ENCODE results near the gene TUT7. TPM values are rescaled to one million over a fixed set of nuclear protein-coding genes. Genes with fewer than 3 reads are reported as not detected.

Gene TUT7
- total RNA-seq, 1 donor from 2014 or later = 26.4 TPM

DNA sequence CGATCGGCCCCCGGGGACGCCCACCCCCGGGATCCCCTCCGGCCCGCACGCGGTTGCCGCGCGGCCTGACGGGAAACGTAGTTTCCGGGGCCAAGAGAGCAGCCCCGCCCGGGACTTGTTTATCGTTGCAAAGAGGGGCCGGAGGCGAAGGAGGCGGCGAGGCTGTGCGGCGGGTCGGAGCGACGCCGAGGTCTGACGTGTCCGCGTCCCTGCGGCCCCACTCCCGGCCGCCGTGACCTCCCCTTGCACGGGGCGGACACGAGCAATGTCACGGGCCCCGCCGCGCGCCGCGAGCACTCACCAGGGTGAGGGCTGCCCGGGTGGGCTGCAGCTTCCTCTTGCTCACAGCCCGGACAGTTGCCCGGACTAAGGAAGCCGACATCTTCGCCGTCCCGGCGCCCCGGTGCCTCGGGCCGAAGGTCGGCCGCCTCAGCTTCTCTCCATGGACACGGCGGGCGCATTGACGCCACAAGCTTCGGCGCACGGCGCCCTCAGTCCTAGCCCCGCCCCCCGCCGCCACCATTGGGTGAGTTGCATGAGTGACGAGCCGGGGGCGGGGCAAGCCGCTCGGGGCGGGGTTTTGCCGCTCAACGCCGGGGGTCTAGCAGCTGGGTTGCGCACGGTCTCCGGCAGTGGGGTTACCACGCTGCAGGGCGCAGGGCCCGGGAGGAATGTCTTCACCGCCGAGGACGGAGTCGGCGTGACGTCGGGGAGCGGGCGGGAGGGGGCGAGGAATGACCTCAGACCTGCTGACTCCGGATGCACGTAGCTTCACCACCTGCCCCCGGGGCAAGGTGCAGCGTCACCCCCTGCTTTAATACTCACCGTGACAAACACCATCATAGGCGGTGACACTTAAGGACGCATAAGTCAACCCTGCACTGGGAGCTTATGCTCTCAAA is 71.9 kb downstream of the TUT7 start, which contains the start of gene ISCA1:
Gene ISCA1 (minus strand): TSS at position 462 of the 902 bp plus-strand sequence. CDS start 80 bp downstream, at position 382.
- peak; percentile 56 for DNase-seq (ENCODE audit: low read depth)
- peak within 1 kb of the TSS; percentile 99 for H3K4me3 ChIP-seq (ENCODE audit: low read depth, low read length)
- H3K36me3 ChIP-seq (ENCODE audit: control insufficient read depth, insufficient read depth, low read length) = no peaks in the 10 kb centered on the region
- no peaks in the 10 kb centered on the region for H3K27me3 ChIP-seq (ENCODE audit: control insufficient read depth, insufficient read depth, low read length)
- TF ChIP-seq, protein P1, sequence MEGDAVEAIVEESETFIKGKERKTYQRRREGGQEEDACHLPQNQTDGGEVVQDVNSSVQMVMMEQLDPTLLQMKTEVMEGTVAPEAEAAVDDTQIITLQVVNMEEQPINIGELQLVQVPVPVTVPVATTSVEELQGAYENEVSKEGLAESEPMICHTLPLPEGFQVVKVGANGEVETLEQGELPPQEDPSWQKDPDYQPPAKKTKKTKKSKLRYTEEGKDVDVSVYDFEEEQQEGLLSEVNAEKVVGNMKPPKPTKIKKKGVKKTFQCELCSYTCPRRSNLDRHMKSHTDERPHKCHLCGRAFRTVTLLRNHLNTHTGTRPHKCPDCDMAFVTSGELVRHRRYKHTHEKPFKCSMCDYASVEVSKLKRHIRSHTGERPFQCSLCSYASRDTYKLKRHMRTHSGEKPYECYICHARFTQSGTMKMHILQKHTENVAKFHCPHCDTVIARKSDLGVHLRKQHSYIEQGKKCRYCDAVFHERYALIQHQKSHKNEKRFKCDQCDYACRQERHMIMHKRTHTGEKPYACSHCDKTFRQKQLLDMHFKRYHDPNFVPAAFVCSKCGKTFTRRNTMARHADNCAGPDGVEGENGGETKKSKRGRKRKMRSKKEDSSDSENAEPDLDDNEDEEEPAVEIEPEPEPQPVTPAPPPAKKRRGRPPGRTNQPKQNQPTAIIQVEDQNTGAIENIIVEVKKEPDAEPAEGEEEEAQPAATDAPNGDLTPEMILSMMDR (IDR thresholded peaks at IDR 0.05; ENCODE audit: insufficient read depth, low read length, poor library complexity, severe bottlenecking) = no peak

DNA sequence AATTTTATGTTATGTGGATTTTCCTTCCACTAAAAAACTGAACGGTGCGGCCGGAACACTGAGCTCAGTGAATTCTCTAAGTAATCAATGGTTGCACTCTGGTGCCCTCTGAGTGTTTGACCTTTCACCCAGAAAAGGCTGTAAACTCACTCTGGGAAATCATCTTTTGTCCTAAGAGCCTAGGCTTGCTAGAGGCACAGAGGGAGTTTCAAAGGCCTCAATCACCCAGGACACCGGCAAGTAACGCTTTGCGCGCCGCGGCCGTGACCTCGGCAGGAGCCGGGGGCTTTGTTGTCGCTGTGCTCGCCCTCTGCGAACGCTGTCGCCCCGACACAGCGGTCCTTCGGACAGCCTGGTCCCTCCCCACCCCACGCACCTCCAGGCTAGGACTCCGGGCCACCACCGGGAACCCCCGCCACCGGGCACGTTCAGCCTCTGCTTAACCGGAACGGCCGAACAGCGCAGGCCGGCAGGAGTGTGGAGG is 72.6 kb downstream of the TUT7 start:
- H3K36me3 ChIP-seq (ENCODE audit: control insufficient read depth, insufficient read depth, low read length) = no peaks in the 10 kb centered on the region
- TF ChIP-seq, protein P1 (IDR thresholded peaks at IDR 0.05; ENCODE audit: insufficient read depth, low read length, poor library complexity, severe bottlenecking) = no peak
- no peak for DNase-seq (ENCODE audit: low read depth)
- H3K4me3 ChIP-seq (ENCODE audit: low read depth, low read length) = peak overlapping the region; percentile 99
- H3K27me3 ChIP-seq (ENCODE audit: control insufficient read depth, insufficient read depth, low read length) = no peaks in the 10 kb centered on the region

DNA sequence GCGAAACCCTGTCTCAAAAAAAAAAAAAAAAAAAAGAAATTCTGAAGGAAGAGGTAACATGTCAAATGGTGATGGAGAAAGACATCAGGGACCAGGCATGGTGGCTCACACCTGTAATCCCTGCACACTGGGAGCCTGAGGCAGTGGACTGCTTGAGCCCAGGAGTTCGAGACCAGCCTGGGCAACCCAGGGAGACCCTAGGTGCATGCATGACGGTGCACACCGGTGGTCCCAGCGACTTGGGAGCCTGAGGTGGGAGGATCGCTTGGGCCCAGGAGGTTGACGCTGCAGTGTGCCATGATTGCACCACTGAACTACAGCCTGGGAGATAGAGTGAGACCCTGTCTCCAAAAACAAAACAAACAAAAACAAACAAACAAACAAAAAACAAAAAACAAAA is 73.6 kb downstream of the TUT7 start:
- TF ChIP-seq, protein P1 (IDR thresholded peaks at IDR 0.05; ENCODE audit: insufficient read depth, low read length, poor library complexity, severe bottlenecking) = no peak
- no peaks in the 10 kb centered on the region for H3K36me3 ChIP-seq (ENCODE audit: control insufficient read depth, insufficient read depth, low read length)
- no peak for DNase-seq (ENCODE audit: low read depth)
- no peak overlapping the region for H3K4me3 ChIP-seq (ENCODE audit: low read depth, low read length)
- H3K27me3 ChIP-seq (ENCODE audit: control insufficient read depth, insufficient read depth, low read length) = no peaks in the 10 kb centered on the region

DNA sequence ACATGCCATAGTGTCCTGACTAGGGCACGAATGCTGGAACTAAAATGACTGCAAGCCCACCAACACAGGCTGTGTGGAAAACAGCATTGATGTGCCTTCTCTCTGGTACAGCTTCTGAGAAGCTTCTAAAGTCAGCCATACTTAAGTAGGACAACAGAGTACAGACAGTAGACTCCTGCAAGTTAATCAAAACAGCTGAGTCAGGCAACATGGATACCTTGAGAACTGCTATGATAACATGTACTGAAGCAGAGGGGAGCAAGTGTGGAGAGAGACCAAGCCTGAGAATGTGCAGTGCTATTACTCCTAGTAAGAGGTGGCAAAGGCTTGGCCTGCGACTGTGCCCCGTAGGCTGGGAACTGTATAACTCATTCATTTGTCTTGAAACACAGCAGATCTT is 74.4 kb downstream of the TUT7 start:
- Histone ChIP-seq H3K27me3 (ENCODE audit: control insufficient read depth, insufficient read depth, low read length) (no peaks in the 10 kb centered on the region), H3K4me3 (ENCODE audit: low read depth, low read length) (no peak overlapping the region), H3K36me3 (ENCODE audit: control insufficient read depth, insufficient read depth, low read length) (no peaks in the 10 kb centered on the region)
- no peak for DNase-seq (ENCODE audit: low read depth)
- TF ChIP-seq, protein P1 (IDR thresholded peaks at IDR 0.05; ENCODE audit: insufficient read depth, low read length, poor library complexity, severe bottlenecking) = no peak

DNA sequence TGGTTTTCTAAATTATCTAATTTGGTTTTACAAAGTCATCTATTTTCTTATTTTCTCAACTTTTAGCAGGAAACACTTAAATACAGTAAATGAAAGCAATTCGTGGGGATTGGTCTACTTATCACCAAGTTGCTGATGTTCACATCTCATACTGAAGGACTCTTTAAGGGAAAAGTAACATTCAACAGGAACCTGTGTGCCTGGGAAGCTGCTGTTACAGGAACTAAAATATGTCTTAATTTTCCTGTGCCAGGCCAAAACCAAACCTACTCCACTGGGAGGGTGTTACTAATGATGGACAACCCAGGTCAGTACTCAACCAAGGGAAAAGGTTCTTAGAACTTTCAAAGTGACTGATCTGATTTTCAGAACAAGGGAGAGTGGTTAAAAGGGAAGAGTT is 77.1 kb downstream of the TUT7 start:
- Histone ChIP-seq H3K36me3 (ENCODE audit: control insufficient read depth, insufficient read depth, low read length) (no peaks in the 10 kb centered on the region), H3K4me3 (ENCODE audit: low read depth, low read length) (no peak overlapping the region), H3K27me3 (ENCODE audit: control insufficient read depth, insufficient read depth, low read length) (no peaks in the 10 kb centered on the region)
- TF ChIP-seq, protein P1 (IDR thresholded peaks at IDR 0.05; ENCODE audit: insufficient read depth, low read length, poor library complexity, severe bottlenecking) = no peak
- no peak for DNase-seq (ENCODE audit: low read depth)

All from kidney epithelial cell (primary cell).